GM21526 (cell line): ENCODE data around the gene TSPO2.

Experiments used
- ATAC-seq: cut with Tn5 transposase; IDR thresholded peaks from one replicate; pipeline ENCODE4 v1.9.1; 2021; ENCODE audit warnings: moderate library complexity; ENCODE audit not compliant: unreplicated experiment, low FRiP score

TSPO2 gene

GRCh38 chr6:41025966-41026530 is 16.2 kb upstream of the TSPO2 start:
- no peak for ATAC-seq

- ATAC-seq, result no peak
Observed at GRCh38 chr6:41027241-41027640, 15.0 kb upstream of the TSPO2 start.

DNA sequence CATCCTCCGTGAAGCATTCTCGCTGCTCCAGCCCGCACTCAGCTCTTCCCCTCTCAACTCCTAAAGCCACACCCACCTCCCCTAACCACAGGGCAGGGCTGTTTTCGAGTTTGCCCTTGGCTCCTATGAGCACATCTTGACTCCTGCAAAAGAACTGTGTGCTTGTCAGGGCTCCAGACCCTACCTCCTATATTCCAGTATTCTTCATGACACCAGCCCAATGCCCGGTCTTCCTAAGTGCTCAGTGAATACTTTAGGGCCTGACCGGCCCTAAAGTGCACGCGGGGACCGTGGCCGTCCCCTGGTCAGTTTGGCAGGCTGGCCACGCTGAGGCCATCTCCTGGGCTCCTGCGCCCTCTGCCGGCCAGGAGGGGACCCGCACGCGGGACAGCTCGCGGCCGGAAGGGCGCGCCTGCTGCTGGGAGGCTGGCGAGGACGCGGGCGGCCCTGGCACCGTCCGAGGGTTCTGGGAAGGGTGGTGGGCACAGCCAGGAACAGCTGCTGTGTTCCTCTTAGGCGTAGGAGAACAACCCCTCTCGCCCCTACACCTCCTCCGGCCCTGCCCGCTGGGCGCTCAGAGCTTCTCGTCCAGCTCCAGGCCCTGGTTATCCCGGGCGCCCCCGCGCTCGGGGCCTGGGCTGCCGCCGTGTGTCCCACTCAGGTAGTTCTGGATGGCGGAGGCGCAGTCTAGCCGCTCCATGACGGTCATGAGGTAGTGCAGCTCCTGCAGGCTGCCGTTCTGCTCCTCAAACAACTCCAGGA is 14.3 kb upstream of the TSPO2 start:
- peak; percentile 89 for ATAC-seq

- ATAC-seq, result peak; percentile 23
Observed at GRCh38 chr6:41028561-41029412, 13.5 kb upstream of the TSPO2 start.

DNA sequence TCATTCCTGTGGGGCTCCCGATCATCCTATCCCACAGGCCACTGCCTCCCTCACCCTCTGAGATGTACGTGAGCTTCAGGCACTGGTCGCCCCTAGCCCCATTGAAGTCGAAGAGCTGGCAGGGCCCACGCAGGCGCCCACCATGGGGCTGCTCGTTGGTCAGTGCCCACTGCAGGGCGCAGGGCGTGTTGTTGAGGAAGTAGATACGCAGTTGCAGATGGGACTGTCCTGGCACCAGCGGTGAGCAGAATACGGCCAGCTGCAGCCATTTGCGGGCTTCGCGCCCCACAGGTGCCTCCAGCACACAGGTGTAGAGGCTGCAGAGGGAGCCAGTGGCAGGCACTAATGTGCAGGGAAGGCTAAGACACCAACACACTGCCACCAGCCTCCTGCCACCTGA is 9.4 kb upstream of the TSPO2 start:
- ATAC-seq, result no peak

DNA sequence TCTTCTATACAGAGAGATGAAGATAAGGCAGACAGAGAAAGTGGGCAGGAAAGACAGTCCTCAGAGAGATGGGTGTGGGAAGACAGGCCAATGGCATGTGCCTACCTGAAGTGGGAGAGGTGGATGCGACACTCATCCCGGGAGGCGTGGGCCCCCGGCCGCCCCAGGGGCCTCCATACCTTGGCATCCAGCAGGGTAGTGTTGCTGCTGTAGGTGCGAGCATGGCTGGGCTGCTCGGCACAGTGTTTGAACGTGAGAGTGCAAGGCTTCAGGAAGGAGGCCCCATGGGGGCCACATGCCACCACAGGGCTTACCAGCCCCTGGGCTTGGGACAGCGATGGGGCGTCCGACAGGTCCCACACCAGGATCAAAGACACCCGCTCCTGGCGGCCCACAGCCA is 8.5 kb upstream of the TSPO2 start:
- ATAC-seq, result no peak

DNA sequence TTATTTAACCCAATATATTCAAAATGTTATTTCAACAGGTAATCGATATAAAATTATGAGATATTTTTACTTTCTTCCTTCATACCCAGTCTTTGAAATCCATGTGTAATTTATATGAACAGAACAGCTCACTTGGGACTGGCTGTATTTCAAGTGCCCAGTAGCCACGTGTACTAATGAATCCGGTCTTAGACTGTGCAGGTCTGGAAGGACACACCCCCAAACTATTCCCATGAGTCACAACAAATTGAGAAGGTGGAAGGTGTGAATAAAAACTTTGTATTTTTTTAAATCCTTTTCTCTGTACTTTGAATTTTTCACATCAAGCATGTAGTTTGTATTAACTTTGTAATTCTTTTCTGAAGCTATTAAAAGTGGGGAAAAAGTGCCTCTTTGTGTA is 6.1 kb upstream of the TSPO2 start:
- ATAC-seq, result no peak

GRCh38 chr6:41036601-41037000 is 5.7 kb upstream of the TSPO2 start:
- no peak for ATAC-seq

- no peak for ATAC-seq
Observed at GRCh38 chr6:41037107-41037900, 5.0 kb upstream of the TSPO2 start.

DNA sequence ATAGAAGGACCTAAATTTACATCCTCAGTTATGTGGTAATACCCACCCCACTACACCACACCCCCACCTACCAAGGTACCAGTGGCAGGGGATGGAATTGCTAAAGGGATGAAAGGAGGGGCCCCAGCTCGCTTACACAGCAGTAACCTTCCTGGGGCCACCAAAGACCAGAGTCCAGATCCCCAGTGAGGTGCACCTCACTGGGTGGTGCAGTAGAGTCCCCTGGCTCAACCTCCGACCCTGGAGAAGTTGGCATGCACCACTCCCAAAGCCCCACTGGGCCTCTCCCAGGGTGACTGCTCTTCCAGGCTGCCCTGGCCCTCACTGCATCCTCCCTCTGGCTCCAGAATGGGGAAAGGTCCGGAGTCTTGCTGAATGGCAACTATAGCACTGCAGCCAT is 4.1 kb upstream of the TSPO2 start:
- ATAC-seq, result no peak

DNA sequence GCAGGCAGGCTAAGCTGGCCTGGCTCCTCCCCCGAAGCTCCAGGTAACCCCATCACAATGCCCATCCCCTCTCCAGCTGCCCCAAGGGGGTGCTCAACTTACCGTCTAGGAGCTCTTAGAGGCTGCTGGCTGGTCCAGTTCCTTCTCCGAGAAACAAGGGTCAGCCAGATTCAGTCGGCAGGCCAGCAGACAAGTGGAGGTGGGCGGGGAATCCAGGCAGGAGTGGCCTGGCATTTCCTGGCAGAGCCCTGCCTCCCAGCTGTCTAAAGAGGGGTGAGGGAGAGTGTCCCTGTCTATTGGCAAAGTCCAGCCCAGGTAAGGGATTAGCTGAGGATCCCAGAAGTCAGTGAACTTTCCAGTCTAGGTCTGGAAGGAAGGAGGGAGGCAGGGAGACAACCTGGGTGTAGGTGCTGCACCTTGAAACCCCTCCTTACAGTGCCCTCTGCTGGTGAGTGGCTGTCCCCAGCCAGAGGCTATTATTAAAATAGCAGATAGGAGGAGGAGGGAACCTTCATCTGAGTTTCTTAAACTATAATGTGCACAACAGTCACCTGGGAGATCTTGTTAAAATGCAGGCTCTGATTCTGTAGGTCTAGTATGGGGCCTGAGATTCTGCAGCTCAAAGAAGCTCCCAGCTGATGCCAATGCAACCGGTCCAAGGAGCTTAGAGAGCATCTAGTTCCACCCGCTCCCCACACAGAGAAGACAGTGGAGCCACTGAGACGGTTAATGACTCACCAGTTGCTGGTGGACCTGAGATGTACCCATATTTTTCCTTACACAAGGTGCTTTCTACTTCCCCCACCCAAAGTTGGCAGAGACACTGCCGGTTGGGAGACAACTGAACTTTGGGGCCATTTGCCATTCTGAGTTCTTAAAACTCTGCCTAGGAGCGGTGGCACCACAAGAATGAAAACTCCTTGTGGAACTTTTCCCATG is 2.9 kb upstream of the TSPO2 start, which contains the start of gene UNC5CL:
Gene UNC5CL (minus strand): TSS at position 162 of the 939 bp plus-strand sequence. CDS start 4,147 bp downstream, outside the sequence.
- no peak for ATAC-seq

- no peak for ATAC-seq
Observed at GRCh38 chr6:41040101-41040939, 1.9 kb upstream of the TSPO2 start.

DNA sequence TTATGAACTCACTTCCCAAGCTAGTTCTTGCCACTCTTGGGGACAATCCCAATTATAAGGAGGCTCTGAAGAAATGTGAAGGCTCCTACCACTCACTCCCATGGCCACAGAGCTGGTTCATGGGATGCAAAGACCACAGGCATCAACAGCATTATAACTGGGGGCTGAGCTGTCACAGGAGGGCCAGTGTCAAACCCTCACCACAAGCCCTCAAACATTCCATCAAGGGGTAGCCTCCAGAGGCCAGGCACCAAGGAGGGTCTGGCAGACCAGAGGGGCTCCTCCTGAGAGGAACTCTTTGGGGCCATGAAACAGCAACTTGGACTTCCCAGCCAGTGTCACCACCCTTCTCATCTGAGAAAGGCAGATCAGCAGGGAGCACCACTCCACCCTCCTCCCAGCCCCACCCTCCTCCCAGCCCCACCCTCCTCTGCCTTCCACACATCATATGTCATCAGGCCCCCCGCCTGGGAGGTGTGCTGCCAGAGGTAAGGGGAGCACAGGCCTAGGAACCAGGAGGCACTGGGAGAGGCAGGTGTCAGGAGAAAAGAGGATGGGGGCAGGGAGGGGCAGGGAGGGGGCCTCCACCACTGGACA is 1.2 kb upstream of the TSPO2 start:
- no peak for ATAC-seq

GRCh38 chr6:41043151-41043550 is 884 bp downstream of the TSPO2 start:
- ATAC-seq, result no peak

GRCh38 chr6:41045664-41046063 is 3.4 kb downstream of the TSPO2 start:
- ATAC-seq, result no peak

- no peak for ATAC-seq
Observed at GRCh38 chr6:41046084-41046483, 3.8 kb downstream of the TSPO2 start.

GRCh38 chr6:41047306-41047705 is 5.0 kb downstream of the TSPO2 start:
- ATAC-seq, result no peak
